Suppressor macrophage (primary cell): ENCODE data around the gene HESX1.
A peak's percentile ranks its signal among the peaks of the same experiment; 100 is the strongest.

Source experiments
- DNase-seq, 4 experiments: peaks; one replicate each; pipeline ENCODE4 v3.0.0-alpha.2; 2020 to 2022

The HESX1 gene

GRCh38 chr3:57166660-57167059, 33.1 kb downstream of the HESX1 start:
- DNase-seq = no peak

- no peak for DNase-seq
Observed at GRCh38 chr3:57165641-57166040, 34.1 kb downstream of the HESX1 start.

- DNase-seq = peak; percentile 81 to 94 (median 88)
Observed at GRCh38 chr3:57164657-57165573, 34.9 kb downstream of the HESX1 start, which contains the start of gene IL17RD. TSS of gene IL17RD (minus strand) at chr3:57165353. CDS start at chr3:57165286, 67 bp downstream.

GRCh38 chr3:57164217-57164656, 35.5 kb downstream of the HESX1 start:
- peak; percentile 12 to 52 (median 31) for DNase-seq

- DNase-seq = no peak
Observed at GRCh38 chr3:57163751-57164150, 36.0 kb downstream of the HESX1 start.

- no peak for DNase-seq
Observed at GRCh38 chr3:57161915-57162314, 37.9 kb downstream of the HESX1 start.

GRCh38 chr3:57160765-57161538, 38.8 kb downstream of the HESX1 start:
- DNase-seq = no peak

- DNase-seq = no peak
Observed at GRCh38 chr3:57160076-57160764, 39.6 kb downstream of the HESX1 start.

GRCh38 chr3:57158813-57159738, 40.7 kb downstream of the HESX1 start:
- peak; percentile 24 to 61 (median 44) for DNase-seq

GRCh38 chr3:57158325-57158724, 41.5 kb downstream of the HESX1 start:
- DNase-seq = no peak

GRCh38 chr3:57157545-57157944, 42.2 kb downstream of the HESX1 start:
- DNase-seq = no peak

- no peak for DNase-seq
Observed at GRCh38 chr3:57155310-57155643, 44.5 kb downstream of the HESX1 start.

GRCh38 chr3:57154470-57155309, 45.1 kb downstream of the HESX1 start:
- no peak for DNase-seq

GRCh38 chr3:57152151-57153143, 47.3 kb downstream of the HESX1 start:
- no peak for DNase-seq

GRCh38 chr3:57151749-57152148, 48.0 kb downstream of the HESX1 start:
- DNase-seq = no peak

- DNase-seq = no peak
Observed at GRCh38 chr3:57151021-57151449, 48.7 kb downstream of the HESX1 start.

- DNase-seq = no peak
Observed at GRCh38 chr3:57150113-57150581, 49.6 kb downstream of the HESX1 start.
